ENCODE results near the gene SOBP.

The SOBP gene

GRCh38 chr6:107540465-107540857 is 50.5 kb downstream of the SOBP start (continued):
- TF ChIP-seq ZBTB11 (tag by site-specific recombination; conservative IDR thresholded peaks at IDR 0.05; ENCODE audit: low read depth) (no peak), ZNF768 (tag by site-specific recombination; IDR thresholded peaks at IDR 0.05) (no peak), ZNF19 (tag by site-specific recombination; IDR thresholded peaks at IDR 0.05; ENCODE audit: low read depth) (no peak)

- ChIA-PET POLR2A (no interaction called here), CTCF (no interaction called here)
- no peaks in the 10 kb centered on the region for H3K36me3 ChIP-seq (ENCODE audit: control insufficient read depth in 2 of 2, insufficient read depth in 1 of 2, low read length in 2 of 2)
- no peak for TF ChIP-seq PRDM1 (tag by site-specific recombination; IDR thresholded peaks at IDR 0.05)
- TF ChIP-seq ZNF148 (tag by site-specific recombination; IDR thresholded peaks at IDR 0.05; ENCODE audit: borderline replicate concordance), result no peak
- no peak for TF ChIP-seq ZEB2 (tag by site-specific recombination; IDR thresholded peaks at IDR 0.05)
- no peak for TF ChIP-seq ZBTB1 (tag by site-specific recombination; IDR thresholded peaks at IDR 0.05)
- no peak for TF ChIP-seq ZNF843 (tag by site-specific recombination; IDR thresholded peaks at IDR 0.05)
- TF ChIP-seq ZNF341 (tag by site-specific recombination; IDR thresholded peaks at IDR 0.05; ENCODE audit: low read depth), result no peak
- no peak for TF ChIP-seq ZNF529 (tag by site-specific recombination; IDR thresholded peaks at IDR 0.05; ENCODE audit: insufficient replicate concordance)
- no peak for TF ChIP-seq ZNF266 (tag by site-specific recombination; IDR thresholded peaks at IDR 0.05; ENCODE audit: low read depth)
- TF ChIP-seq ZNF274 (IDR thresholded peaks at IDR 0.05; ENCODE audit: low read length), result no peak
- TF ChIP-seq ZNF274 (tag by site-specific recombination; IDR thresholded peaks at IDR 0.05; ENCODE audit: borderline replicate concordance), result no peak
- H3K27ac ChIP-seq (ENCODE audit: extremely low read depth, low read depth, low read length), result no peak overlapping the region
- H3K9me3 ChIP-seq (ENCODE audit: control insufficient read depth, insufficient read depth, low read depth, low read length), result no peaks in the 10 kb centered on the region
- H3K4me3 ChIP-seq (ENCODE audit: low read depth, low read length), result no peak overlapping the region
- H3K4me1 ChIP-seq (ENCODE audit: control insufficient read depth, insufficient read depth, low read length), result peaks cover 24% of the 10 kb centered on the region
These were observed 52.3 kb downstream of the SOBP start for GRCh38 chr6:107542192-107542668.

- ChIA-PET CTCF (interaction anchor here (0.6 to 1.1 kb wide), 4 partner anchors 9 to 412 kb away, joined by 3 to 5 read pairs (median 3); no protein-coding TSS in a partner anchor), POLR2A (no interaction called here)
- Histone ChIP-seq H3K27ac (ENCODE audit: extremely low read depth, low read depth, low read length) (no peak overlapping the region), H3K4me3 (ENCODE audit: low read depth, low read length) (no peak overlapping the region), H3K4me1 (ENCODE audit: control insufficient read depth, insufficient read depth, low read length) (peaks cover 24% of the 10 kb centered on the region), H3K9me3 (ENCODE audit: control insufficient read depth, insufficient read depth, low read depth, low read length) (no peaks in the 10 kb centered on the region), H3K36me3 (ENCODE audit: control insufficient read depth in 2 of 2, insufficient read depth in 1 of 2, low read length in 2 of 2) (peaks cover 0 to 3% of the 10 kb centered on the region in 2 experiments; a peak in 1 of 3 replicates)
- TF ChIP-seq, protein P1, sequence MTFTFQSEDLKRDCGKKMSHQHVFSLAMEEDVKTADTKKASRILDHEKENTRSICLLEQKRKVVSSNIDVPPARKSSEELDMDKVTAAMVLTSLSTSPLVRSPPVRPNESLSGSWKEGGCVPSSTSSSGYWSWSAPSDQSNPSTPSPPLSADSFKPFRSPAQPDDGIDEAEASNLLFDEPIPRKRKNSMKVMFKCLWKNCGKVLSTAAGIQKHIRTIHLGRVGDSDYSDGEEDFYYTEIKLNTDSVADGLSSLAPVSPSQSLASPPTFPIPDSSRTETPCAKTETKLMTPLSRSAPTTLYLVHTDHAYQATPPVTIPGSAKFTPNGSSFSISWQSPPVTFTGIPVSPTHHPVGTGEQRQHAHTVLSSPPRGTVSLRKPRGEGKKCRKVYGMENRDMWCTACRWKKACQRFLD (tag by site-specific recombination; IDR thresholded peaks at IDR 0.05), result no peak
- TF ChIP-seq ZNF155 (tag by site-specific recombination; IDR thresholded peaks at IDR 0.05), result no peak
- TF ChIP-seq PATZ1 (tag by site-specific recombination; IDR thresholded peaks at IDR 0.05), result no peak
- TF ChIP-seq ZNF138 (tag by site-specific recombination; IDR thresholded peaks at IDR 0.05; ENCODE audit: borderline replicate concordance), result no peak
- TF ChIP-seq ZNF777 (tag by site-specific recombination; IDR thresholded peaks at IDR 0.05; ENCODE audit: borderline replicate concordance), result no peak
- no peak for TF ChIP-seq ZNF148 (tag by site-specific recombination; IDR thresholded peaks at IDR 0.05; ENCODE audit: borderline replicate concordance)
- TF ChIP-seq ZNF391 (tag by site-specific recombination; IDR thresholded peaks at IDR 0.05; ENCODE audit: borderline replicate concordance, low read depth), result no peak
- no peak for TF ChIP-seq KLF16 (tag by site-specific recombination; IDR thresholded peaks at IDR 0.05)
- no peak for TF ChIP-seq ZNF354C (tag by site-specific recombination; IDR thresholded peaks at IDR 0.05; ENCODE audit: borderline replicate concordance, low read depth)
These were observed 53.2 kb downstream of the SOBP start for GRCh38 chr6:107543088-107543487.

Measured in HEK293 (cell line).